B cell (primary cell): ENCODE results near the gene SETBP1. TPM values are rescaled to one million over a fixed set of nuclear protein-coding genes. Genes with fewer than 3 reads are reported as not detected.

Source experiments
- ATAC-seq: fragments of 200-7000 bp; cut with Tn5 transposase; one replicate; pipeline ENCODE4 v1.10.0; 2021; ENCODE audit warnings: low read depth, mild to moderate bottlenecking, moderate number of reproducible peaks, moderate library complexity
- CTCF ChIA-PET: fragments of 350-600 bp; sonication (Branson Sonifier 250); formaldehyde crosslinking; loops from one replicate; lab custom pipeline; 2021; ENCODE audit warnings: antibody characterized with exemption, inconsistent platforms; lab: Charles Lee
- POLR2A ChIA-PET: fragments of 350-600 bp; sonication (Branson Sonifier 250); formaldehyde crosslinking; loops from one replicate; lab custom pipeline; 2021; ENCODE audit warnings: antibody characterized with exemption; lab: Charles Lee
- DNase-seq: peaks from one replicate; pipeline ENCODE4 v3.0.0; 2013
- H2AFZ ChIP-seq: 2 replicates; pipeline ENCODE4 v1.6.1; 2012; ENCODE audit warnings: mild to moderate bottlenecking, low read depth, low read length; ENCODE audit not compliant: insufficient read depth, poor library complexity, severe bottlenecking
- H3K27ac ChIP-seq, 2 donors: 1 replicate in 1 of 2; 2 replicates in 1 of 2; pipeline ENCODE4 v1.5.1; 2012 to 2013; ENCODE audit warnings: low read length in 2 of 2, mild to moderate bottlenecking in 2 of 2, moderate library complexity in 1 of 2
- H3K27me3 ChIP-seq, 4 experiments: fragments of 200-600 bp in 1 of 4; sonication (generic) in 1 of 4; replicated peaks in 1 of 4; 1 replicate in 2 of 4; 2 replicates in 2 of 4; pipeline versions ENCODE4 v1.6.1 to v1.7.0; 2013 to 2016; ENCODE audit warnings: low read length in 3 of 4, mild to moderate bottlenecking in 2 of 4, mixed read lengths in 1 of 4, moderate library complexity in 1 of 4; ENCODE audit not compliant: insufficient read depth in 4 of 4, control insufficient read depth in 3 of 4; ENCODE audit errors: control extremely low read depth in 1 of 4
- H3K36me3 ChIP-seq, 2 experiments: replicated peaks in 1 of 2; 1 replicate in 1 of 2; 2 replicates in 1 of 2; pipeline versions ENCODE4 v1.6.1 to v1.7.1; 2013; ENCODE audit warnings: low read length in 1 of 2; ENCODE audit not compliant: insufficient read depth in 2 of 2, control insufficient read depth in 1 of 2; ENCODE audit errors: control extremely low read depth in 1 of 2, extremely low read depth in 1 of 2
- H3K4me1 ChIP-seq, 2 donors: fragments of 200-600 bp in 1 of 2; sonication (generic) in 1 of 2; 1 replicate in 1 of 2; 2 replicates in 1 of 2; pipeline versions ENCODE4 v1.5.1 to v1.6.1; 2013 to 2017; ENCODE audit warnings: low read length in 2 of 2; ENCODE audit not compliant: control insufficient read depth in 2 of 2, insufficient read depth in 2 of 2
- H3K4me2 ChIP-seq: replicated peaks from 2 replicates; pipeline ENCODE3; 2012; ENCODE audit warnings: mild to moderate bottlenecking, low read depth, low read length; ENCODE audit not compliant: poor library complexity, severe bottlenecking
- H3K4me3 ChIP-seq, 5 experiments: fragments of 200-600 bp in 1 of 5; sonication (generic) in 1 of 5; 1 replicate in 3 of 5; 2 replicates in 2 of 5; pipeline versions ENCODE4 v1.5.1 to v1.7.0; 2011 to 2016; ENCODE audit warnings: low read length in 4 of 5, mild to moderate bottlenecking in 4 of 5, low read depth in 2 of 5, control low read depth in 1 of 5, moderate library complexity in 1 of 5; ENCODE audit not compliant: insufficient read depth in 1 of 5; ENCODE audit errors: control extremely low read depth in 1 of 5, extremely low read depth in 1 of 5
- H3K79me2 ChIP-seq: fragments of 200-600 bp; sonication (generic); one replicate; pipeline ENCODE4 v1.6.0; 2016; ENCODE audit warnings: low read length; ENCODE audit not compliant: control insufficient read depth, insufficient read depth
- H3K9ac ChIP-seq: fragments of 200-600 bp; sonication (generic); 2 replicates; pipeline ENCODE4 v1.6.1; 2017; ENCODE audit warnings: mild to moderate bottlenecking, low read length, moderate library complexity
- H3K9me3 ChIP-seq, 3 donors: one replicate each; pipeline versions ENCODE4 v1.6.1 to v1.7.1; 2013; ENCODE audit warnings: low read length in 2 of 3; ENCODE audit not compliant: control insufficient read depth in 2 of 3, insufficient read depth in 1 of 3; ENCODE audit errors: control extremely low read depth in 1 of 3
- H4K20me1 ChIP-seq: 2 replicates; pipeline ENCODE4 v1.6.0; 2012; ENCODE audit warnings: mild to moderate bottlenecking, low read length; ENCODE audit not compliant: insufficient read depth, control insufficient read depth, poor library complexity, severe bottlenecking
- H3K27ac Mint-ChIP-seq: one replicate; pipeline ENCODE4 v1.8.0; 2021; ENCODE audit warnings: mixed read lengths
- H3K27me3 Mint-ChIP-seq: one replicate; pipeline ENCODE4 v1.8.0; 2021; ENCODE audit warnings: mixed read lengths
- H3K4me1 Mint-ChIP-seq: one replicate; pipeline ENCODE4 v1.8.0; 2021; ENCODE audit warnings: mixed read lengths
- H3K4me3 Mint-ChIP-seq: one replicate; pipeline ENCODE4 v1.8.0; 2021; ENCODE audit warnings: mixed read lengths
- H3K9me3 Mint-ChIP-seq: one replicate; pipeline ENCODE4 v1.8.0; 2022; ENCODE audit warnings: mixed read lengths; ENCODE audit not compliant: insufficient read depth
- EZH2 ChIP-seq: IDR thresholded peaks from 2 replicates; pipeline ENCODE4 v1.6.1; 2012; ENCODE audit warnings: borderline replicate concordance, low read depth, mild to moderate bottlenecking, moderate library complexity, low read length; ENCODE audit not compliant: insufficient read depth, poor library complexity, severe bottlenecking
- WGBS: methylation state at CpG from one replicate; pipeline ENCODE4 v1.1.5; 2013; ENCODE audit warnings: missing lambda C conversion rate; ENCODE audit not compliant: insufficient coverage; 5-methylcytosine and 5-hydroxymethylcytosine counted together
- intact Hi-C: fragments of 100-400 bp; cut with micrococcal nuclease; formaldehyde crosslinking; loops from one replicate; pipeline ENCODE4 v1.10.0; 2022
- polyA plus RNA-seq: library from polyadenylated mRNA; depleted of rRNA; stranded (reverse); fragments of >200 nt; gene quantifications from 2 replicates; pipeline ENCODE4 v1.2.3, GENCODE V29; 2012
- total RNA-seq, 2 donors: library from RNA; stranded (reverse); fragments of 120-200 nt in 1 of 2; gene quantifications; 1 replicate in 1 of 2; 2 replicates in 1 of 2; pipeline versions ENCODE4 v1.2.3 to v1.2.4, GENCODE V29; 2013 to 2022
- TF ChIP-seq, protein P1 (sequence below): fragments of 200-600 bp; IDR thresholded peaks from one replicate; pipeline ENCODE4 v1.8.0; 2022; ENCODE audit warnings: antibody characterized with exemption, mild to moderate bottlenecking

The SETBP1 gene
- total and polyA plus RNA-seq, 2 donors (not counting 1 experiment from before 2014, with no cell fraction given) = 15.1 to 129 TPM

- Histone ChIP-seq H3K9ac (no peak overlapping the region), H4K20me1 (no peaks in the 10 kb centered on the region), H3K27ac (no peak overlapping the region), H3K4me1 (no peaks in the 10 kb centered on the region), H3K36me3 (peaks cover 1 to 5% of the 10 kb centered on the region in 2 experiments), H3K9me3 (peaks cover 0 to 7% (median 4%) of the 10 kb centered on the region in 3 donors), H3K4me2 (no peak overlapping the region), H3K4me3 (no peak overlapping the region), H3K27me3 (no peaks in the 10 kb centered on the region), H3K79me2 (no peaks in the 10 kb centered on the region), H2AFZ (no peak overlapping the region)
- peaks cover 2% of the 10 kb centered on the region for H3K4me1 Mint-ChIP-seq
- ChIA-PET CTCF (no interaction called here), POLR2A (no interaction called here)
- intact Hi-C loops = no loop called here
- ATAC-seq (no peak), DNase-seq (no peak)
- H3K27ac Mint-ChIP-seq = no peak overlapping the region
- peaks cover 3% of the 10 kb centered on the region for H3K9me3 Mint-ChIP-seq
- WGBS = 100% methylated on average over 2 of the region's 4 CpGs
- H3K27me3 Mint-ChIP-seq = no peaks in the 10 kb centered on the region
- no peak for TF ChIP-seq EZH2
- TF ChIP-seq, protein P1, sequence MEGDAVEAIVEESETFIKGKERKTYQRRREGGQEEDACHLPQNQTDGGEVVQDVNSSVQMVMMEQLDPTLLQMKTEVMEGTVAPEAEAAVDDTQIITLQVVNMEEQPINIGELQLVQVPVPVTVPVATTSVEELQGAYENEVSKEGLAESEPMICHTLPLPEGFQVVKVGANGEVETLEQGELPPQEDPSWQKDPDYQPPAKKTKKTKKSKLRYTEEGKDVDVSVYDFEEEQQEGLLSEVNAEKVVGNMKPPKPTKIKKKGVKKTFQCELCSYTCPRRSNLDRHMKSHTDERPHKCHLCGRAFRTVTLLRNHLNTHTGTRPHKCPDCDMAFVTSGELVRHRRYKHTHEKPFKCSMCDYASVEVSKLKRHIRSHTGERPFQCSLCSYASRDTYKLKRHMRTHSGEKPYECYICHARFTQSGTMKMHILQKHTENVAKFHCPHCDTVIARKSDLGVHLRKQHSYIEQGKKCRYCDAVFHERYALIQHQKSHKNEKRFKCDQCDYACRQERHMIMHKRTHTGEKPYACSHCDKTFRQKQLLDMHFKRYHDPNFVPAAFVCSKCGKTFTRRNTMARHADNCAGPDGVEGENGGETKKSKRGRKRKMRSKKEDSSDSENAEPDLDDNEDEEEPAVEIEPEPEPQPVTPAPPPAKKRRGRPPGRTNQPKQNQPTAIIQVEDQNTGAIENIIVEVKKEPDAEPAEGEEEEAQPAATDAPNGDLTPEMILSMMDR = no peak
- no peak overlapping the region for H3K4me3 Mint-ChIP-seq
Observed at GRCh38 chr18:44987371-44987770, 306.7 kb downstream of the SETBP1 start.

- H3K4me2 ChIP-seq = no peak overlapping the region
- ChIA-PET POLR2A (no interaction called here), CTCF (no interaction called here)
- H3K9ac ChIP-seq = no peak overlapping the region
- no peaks in the 10 kb centered on the region for H3K27me3 Mint-ChIP-seq
- peaks cover 2% of the 10 kb centered on the region for H3K4me1 Mint-ChIP-seq
- H3K36me3 ChIP-seq = peaks cover 1 to 5% of the 10 kb centered on the region in 2 experiments
- no peak overlapping the region for H3K4me3 Mint-ChIP-seq
- no peak overlapping the region for H3K27ac ChIP-seq
- H3K27me3 ChIP-seq = no peaks in the 10 kb centered on the region
- no peak overlapping the region for H3K27ac Mint-ChIP-seq
- TF ChIP-seq EZH2 = no peak
- TF ChIP-seq, protein P1 = no peak
- WGBS = no CpG with 5 or more reads among the region's 1 CpG
- DNase-seq (no peak), ATAC-seq (no peak)
- no peaks in the 10 kb centered on the region for H4K20me1 ChIP-seq
- peaks cover 0 to 7% (median 4%) of the 10 kb centered on the region in 3 donors for H3K9me3 ChIP-seq
- no peaks in the 10 kb centered on the region for H3K79me2 ChIP-seq
- no peak overlapping the region for H2AFZ ChIP-seq
- no peak overlapping the region for H3K4me3 ChIP-seq
- peaks cover 3% of the 10 kb centered on the region for H3K9me3 Mint-ChIP-seq
- intact Hi-C loops = no loop called here
- H3K4me1 ChIP-seq = no peaks in the 10 kb centered on the region
Observed at GRCh38 chr18:44988821-44989587, 308.3 kb downstream of the SETBP1 start.
